Smooth muscle cell of bladder (primary cell): ENCODE results near the gene PDP2. TPM values are rescaled to one million over a fixed set of nuclear protein-coding genes. Genes with fewer than 3 reads are reported as not detected.

Source experiments
- total RNA-seq: library from RNA; depleted of rRNA; stranded (reverse); fragments of >200 nt; gene quantifications from 2 replicates; pipeline ENCODE4 v1.2.3, GENCODE V29; 2014

Gene PDP2, protein sequence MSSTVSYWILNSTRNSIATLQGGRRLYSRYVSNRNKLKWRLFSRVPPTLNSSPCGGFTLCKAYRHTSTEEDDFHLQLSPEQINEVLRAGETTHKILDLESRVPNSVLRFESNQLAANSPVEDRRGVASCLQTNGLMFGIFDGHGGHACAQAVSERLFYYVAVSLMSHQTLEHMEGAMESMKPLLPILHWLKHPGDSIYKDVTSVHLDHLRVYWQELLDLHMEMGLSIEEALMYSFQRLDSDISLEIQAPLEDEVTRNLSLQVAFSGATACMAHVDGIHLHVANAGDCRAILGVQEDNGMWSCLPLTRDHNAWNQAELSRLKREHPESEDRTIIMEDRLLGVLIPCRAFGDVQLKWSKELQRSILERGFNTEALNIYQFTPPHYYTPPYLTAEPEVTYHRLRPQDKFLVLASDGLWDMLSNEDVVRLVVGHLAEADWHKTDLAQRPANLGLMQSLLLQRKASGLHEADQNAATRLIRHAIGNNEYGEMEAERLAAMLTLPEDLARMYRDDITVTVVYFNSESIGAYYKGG
- total RNA-seq, result 7.5 and 11.5 TPM in 2 replicates

DNA sequence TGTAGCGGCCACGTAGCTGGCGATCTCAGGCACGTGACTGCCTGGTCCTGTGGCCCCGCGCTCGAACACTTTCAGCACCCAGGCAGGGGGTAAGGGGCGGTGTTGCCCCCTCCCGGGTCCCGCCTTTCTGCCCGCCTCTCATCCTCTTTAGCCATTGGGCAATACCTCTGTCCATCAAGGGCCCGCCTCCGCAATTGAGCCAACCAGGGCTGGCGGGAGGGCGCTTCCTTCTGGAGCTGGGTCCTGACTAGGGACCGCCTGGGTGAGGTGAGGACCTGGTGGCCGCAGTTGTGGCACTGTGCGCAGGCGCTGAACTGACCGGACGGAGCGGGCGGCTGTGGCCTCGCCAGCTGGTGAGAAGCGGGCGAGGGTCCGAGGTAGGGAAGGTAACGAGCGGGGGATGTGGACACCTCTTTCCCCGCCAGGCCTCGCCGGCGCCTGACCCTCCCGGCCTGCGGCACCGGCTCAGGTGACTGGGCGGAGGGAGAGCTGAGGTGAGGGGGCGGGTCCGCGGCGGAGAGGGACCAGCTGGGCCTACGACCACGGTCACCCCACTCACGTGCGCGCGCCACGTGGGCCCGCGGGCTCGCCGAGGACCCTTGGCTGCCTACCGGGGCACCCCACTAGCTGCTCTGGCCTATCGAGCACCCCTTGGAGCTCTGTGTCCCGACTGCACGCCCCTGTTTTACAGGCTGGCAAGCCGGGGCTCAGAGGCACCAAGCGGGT is at the start of gene PDP2:
Gene PDP2, plus strand, starts transcription at position 228 of the 726 bp plus-strand sequence. CDS start 3,770 bp downstream, outside the sequence.

DNA sequence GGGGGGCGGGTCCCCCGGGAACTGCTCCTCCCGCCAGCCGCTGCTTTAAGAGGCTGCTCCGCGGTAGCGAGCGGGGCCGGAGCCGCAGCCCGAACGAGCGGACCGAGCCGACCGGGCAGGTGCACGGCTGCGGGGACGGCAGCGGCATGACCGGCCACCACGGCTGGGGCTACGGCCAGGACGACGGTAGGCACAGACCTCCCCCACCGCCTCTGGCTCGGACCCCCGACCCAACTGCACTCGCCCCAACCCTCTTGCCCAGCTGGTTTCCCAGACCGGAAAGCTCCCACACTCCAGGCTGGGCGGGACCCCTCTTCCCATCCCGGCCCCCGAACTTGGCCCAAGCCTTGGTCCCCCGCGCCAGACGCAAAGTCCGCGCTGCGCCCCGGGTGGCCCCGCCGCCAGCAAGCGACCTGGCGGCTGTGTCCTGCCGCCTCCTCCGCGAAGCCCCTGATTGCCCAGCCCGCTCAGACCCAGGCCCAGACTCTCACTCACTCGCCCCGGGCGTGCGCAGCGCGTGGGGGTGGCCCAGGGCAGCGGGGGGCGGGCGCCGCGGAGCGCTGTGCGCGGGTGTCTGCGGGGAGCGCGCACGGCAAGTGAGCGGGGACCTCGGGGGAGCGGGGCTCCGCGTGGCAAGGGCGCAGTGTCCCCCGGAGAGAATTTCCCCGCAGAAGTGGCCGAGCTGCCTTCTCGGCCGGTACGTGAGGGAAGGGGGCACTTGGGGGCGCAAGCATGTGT is 35.8 kb upstream of the PDP2 start, which contains the start of gene CA7:
Gene CA7, plus strand, starts transcription at position 73 of the 738 bp plus-strand sequence. Its CDS starts 74 bp downstream, at position 147.

DNA sequence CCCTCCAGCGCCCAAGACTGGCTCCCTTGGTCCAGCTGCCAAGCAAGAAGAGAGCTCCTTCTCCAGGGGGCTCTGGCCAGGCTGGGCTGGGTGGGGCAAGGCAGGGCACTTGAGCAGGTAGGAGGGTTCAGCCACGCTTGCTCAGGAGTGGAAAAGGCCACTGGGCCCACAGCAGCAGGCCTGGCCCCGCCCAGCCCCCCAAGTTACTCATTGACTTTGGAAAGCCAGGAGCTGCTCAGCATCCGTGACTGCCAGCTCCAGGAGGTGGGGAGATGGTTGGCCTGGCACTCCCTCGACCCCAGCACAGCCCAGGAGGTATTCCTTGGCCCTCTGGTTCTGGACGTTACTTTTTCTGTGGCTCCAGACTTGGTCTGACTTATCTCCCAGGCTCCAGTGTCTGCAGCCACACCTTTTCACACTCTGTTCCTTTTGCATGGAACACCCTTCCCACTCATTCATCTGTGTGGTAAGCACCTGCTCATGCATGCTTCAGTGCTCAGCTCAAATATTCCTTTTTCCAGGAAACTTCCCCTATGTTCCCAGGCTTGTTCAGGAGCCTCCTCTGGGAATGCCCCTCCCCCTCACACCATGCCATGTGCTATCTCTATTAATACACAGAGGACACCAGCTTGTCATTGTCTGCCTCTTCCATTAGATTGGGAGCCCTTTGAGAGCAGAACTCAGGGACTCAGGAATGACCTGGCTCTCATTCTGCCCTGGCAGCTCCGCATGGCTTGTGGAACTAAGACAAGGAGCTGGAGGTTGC is 38.7 kb downstream of the PDP2 start, which contains the start of gene CDH16:
Gene CDH16, minus strand, starts transcription at position 83 of the 766 bp plus-strand sequence. CDS start 820 bp downstream, outside the sequence.

DNA sequence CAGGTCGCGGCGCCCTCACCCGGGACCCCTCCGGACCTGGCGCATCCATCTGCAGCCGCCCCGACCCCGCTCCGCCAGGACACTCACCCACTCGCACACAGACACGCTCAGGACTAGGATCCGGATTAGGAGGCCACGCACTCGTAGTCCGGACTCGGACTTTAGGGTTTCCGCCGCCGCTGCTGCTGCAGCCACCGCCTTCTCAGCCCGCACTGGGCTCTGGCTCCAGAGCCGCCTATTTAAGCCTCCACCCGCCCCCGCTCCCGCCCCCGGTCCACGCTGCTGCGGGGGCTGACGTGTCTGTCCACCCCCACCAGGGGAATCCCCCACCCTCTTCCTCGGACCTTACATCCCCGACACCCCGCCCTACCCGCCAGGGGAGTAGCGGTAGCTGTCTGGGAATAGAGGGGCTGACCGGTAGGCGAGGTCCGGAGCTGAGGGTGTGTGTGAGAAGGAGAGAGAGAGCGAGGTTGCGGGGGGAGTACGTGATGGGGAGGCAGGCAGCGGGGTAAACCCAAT is 45.1 kb downstream of the PDP2 start, which contains the start of gene RRAD:
Gene RRAD, minus strand, starts transcription at position 214 of the 519 bp plus-strand sequence. CDS start 356 bp downstream, outside the sequence.

DNA sequence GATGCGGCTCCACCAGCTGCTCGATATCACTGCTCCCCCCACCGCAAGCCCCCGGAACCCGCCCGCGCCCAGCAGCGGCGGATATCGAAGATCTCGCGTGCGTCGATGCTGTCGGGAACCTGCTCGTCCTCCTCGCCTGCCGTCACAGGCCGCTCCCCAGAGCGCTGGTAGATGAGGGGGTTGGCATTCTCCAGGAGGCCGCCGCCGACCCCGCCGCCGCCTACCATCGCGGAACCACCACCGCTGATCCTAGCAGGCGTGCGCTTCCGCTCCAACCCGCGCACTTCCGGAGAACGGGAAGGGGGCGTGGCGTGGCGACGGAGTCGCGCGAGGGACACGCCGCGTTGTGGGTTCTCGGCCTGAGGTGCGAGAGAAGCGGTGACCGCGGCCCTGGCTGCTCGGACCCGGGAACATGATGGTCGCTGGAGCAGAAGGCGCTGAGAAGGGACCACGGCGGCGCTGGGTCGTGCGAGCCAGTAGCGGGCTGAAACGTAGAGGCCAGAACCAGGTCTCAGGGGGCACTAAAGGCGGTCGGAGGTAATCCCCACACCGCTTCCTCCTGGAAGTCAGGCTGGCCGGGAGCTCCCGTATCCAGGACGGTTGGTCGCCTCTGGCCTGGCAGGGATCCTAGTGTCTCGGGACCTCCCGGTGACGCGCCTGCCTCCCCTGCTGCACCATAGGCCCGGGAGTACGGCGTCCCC is 54.0 kb downstream of the PDP2 start, which contains the start of gene CIAO2B:
Gene CIAO2B, minus strand, starts transcription at position 265 of the 701 bp plus-strand sequence. Its CDS starts 38 bp downstream, at position 227.

DNA sequence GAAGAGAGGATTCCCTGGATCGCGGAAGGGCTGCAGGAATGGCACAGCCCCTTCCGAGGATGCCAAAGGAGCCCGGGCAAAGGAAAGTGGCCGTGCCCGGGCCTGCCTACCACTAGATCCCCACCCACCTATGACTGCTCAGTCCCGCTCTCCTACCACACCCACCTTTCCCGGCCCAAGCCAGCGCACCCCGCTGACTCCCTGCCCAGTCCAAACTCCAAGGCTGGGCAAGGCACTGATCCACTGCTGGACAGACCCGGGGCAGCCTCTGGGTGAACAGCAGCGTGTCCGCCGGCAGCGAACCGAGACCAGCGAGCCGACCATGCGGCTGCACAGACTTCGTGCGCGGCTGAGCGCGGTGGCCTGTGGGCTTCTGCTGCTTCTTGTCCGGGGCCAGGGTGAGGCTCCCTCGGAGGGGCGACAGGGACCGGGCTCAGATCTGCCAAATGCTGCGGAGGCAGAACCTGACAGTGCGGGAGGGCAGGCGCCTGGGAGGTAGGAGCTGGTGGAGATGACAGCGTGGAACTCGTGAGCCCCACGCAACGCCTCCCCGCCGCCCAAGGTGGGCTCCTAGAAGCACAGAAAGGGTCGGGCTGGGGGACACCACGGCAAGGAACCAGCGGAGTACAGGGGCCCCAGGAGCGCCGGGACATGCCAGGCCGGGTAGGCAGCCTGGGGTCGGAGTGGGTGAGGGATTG is 55.1 kb downstream of the PDP2 start, which contains the start of gene CES2:
Gene CES2, plus strand, starts transcription at position 203 of the 698 bp plus-strand sequence. Its CDS starts 120 bp downstream, at position 323.

Other genes with a start within 250 kb of the PDP2 start
- gene CMTM4, start 183.8 kb upstream of the PDP2 start, total RNA-seq, result 12.9 and 15.9 TPM in 2 replicates
- gene DYNC1LI2, start 128.9 kb upstream of the PDP2 start, total RNA-seq, result 104 and 122 TPM in 2 replicates
- under 0.01 and 0.09 TPM in 2 replicates for gene TERB1, start 78.9 kb upstream of the PDP2 start, total RNA-seq
- 55.0 and 69.4 TPM in 2 replicates for gene NAE1, start 49.5 kb upstream of the PDP2 start, total RNA-seq
- gene CA7, start 36.1 kb upstream of the PDP2 start, total RNA-seq, result not detected in 2 replicates
- not detected in 2 replicates for gene CDH16, start 38.4 kb downstream of the PDP2 start, total RNA-seq
- 7.1 and 13.5 TPM in 2 replicates for gene RRAD, start 45.0 kb downstream of the PDP2 start, total RNA-seq
- 180 and 234 TPM in 2 replicates for gene CIAO2B, start 53.9 kb downstream of the PDP2 start, total RNA-seq
- gene CES2, start 55.0 kb downstream of the PDP2 start, total RNA-seq, result 24.1 and 25.9 TPM in 2 replicates
- 0.14 and 0.28 TPM in 2 replicates for gene CES3, start 80.8 kb downstream of the PDP2 start, total RNA-seq
- 2.3 and 2.8 TPM in 2 replicates for gene CES4A, start 108.1 kb downstream of the PDP2 start, total RNA-seq
- 43.9 and 84.4 TPM in 2 replicates for gene CBFB, start 148.6 kb downstream of the PDP2 start, total RNA-seq
- 14.4 and 14.9 TPM in 2 replicates for gene PHAF1, start 229.4 kb downstream of the PDP2 start, total RNA-seq